ENCODE results near the gene SH3BP5.
A peak's percentile ranks its signal among the peaks of the same experiment; 100 is the strongest.

SH3BP5 gene

DNA sequence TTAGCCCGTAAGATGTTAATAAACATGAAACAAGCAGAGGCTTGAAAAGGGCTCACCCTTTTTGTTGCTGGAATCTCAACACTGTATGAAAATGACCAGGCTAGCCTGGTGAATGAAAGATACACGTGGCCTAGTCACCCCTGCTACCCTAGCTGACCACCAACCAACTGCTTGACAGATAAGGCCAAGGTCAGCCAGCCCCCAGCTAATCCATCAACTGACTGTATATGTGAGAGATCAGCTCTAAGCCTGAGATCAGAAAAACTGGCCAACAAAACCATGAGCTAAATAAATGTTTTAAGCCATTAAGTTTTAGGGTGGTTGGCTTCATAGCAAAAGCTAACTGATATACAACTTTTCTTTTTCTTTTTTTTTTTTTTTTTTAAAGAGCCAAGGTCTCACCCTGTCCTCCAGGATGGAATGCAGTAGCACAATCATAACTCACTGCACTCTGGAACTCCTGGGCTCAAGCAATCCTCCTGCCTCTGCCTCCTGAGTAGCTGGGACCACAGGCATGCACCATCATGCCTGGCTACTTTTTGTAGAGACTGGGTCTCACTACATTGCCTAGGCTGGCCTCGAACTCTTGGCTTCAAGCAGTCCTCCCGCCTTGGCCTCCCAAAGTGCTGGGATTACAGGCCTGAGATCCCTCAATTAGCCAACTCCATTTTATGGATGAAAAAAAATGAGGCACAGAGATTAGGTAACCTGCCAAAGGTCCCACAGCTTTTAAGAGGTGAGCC, 34.6 kb downstream of the SH3BP5 start:
- no peak for DNase-seq (ENCODE audit: low spot score)

GRCh38 chr3:15295506-15295905, 36.9 kb downstream of the SH3BP5 start:
- DNase-seq (ENCODE audit: low spot score): peak; percentile 67

DNA sequence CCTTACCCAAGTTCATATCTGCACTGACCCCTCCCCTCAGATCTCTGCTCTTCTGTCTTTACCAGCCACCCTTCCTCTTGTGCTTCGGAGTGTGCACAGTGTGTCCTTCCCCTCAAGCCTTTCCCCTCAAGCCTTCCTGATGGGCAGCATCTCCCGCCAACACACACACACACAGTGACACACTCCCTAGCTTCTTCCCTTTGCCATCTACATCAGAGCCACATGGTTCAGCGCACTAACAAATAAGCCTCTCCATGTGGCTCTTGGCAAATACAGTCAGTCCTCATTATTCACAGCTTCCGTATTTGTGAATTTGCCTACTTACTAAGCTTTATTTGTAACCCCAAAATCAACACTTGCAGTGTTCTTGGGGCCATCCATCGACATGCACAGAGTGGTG, 37.5 kb downstream of the SH3BP5 start:
- DNase-seq (ENCODE audit: low spot score): peak; percentile 50

GRCh38 chr3:15292765-15293522, 39.4 kb downstream of the SH3BP5 start:
- peak; percentile 70 for DNase-seq (ENCODE audit: low spot score)

GRCh38 chr3:15291589-15292541, 40.5 kb downstream of the SH3BP5 start:
- DNase-seq (ENCODE audit: low spot score): no peak

- no peak for DNase-seq (ENCODE audit: low spot score)
Observed at GRCh38 chr3:15290736-15291135, 41.6 kb downstream of the SH3BP5 start.

DNA sequence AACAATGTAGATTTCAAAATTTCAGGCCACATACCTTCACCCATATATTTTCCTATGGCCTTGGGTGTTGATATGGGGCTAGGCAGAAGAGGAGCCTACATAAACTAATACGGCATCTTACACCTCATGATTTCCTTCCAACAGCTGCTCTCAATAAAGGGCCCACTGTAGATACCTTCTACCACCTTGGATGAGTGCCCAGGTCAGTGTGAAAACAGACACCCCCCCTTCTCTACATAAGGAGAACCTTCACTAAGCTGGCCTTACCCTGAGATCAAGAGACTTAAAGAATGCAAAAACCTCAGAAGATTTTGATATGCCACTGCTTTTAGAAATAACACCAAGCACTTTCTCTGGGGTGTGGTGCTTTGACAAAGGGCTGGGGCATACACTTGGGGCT, 42.7 kb downstream of the SH3BP5 start:
- no peak for DNase-seq (ENCODE audit: low spot score)

DNA sequence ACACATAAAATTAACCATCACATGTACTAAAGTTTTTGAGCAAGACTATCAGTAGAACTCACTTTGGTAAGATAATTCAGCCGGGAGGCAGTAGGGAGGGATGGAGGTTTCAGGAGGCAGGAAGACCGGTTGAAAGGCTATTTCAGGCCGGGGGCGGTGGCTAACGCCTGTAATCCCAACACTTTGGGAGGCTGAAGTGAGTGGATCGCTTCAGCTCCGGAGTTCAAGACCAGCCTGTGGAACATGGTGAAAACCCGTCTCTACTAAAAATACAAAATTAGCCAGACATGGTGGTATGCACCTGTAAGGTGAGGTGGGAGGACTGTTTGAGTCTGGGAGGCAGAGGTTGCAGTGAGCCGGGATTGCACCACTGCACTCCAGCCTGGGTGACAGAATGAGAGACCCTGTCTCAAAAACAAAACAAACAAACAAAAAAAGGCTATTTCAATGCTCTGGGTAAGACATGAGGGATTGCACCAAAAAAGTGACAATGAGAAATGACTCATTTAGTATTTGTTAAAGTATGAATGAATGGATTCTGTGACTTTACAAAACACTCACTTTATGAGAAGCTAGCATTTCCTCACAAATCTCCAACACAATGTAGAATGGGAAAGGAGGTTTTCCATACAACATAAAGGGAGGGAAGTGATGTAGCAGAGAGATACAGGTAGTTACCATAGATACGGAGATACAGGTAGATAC, 43.9 kb downstream of the SH3BP5 start:
- no peak for DNase-seq (ENCODE audit: low spot score)

DNA sequence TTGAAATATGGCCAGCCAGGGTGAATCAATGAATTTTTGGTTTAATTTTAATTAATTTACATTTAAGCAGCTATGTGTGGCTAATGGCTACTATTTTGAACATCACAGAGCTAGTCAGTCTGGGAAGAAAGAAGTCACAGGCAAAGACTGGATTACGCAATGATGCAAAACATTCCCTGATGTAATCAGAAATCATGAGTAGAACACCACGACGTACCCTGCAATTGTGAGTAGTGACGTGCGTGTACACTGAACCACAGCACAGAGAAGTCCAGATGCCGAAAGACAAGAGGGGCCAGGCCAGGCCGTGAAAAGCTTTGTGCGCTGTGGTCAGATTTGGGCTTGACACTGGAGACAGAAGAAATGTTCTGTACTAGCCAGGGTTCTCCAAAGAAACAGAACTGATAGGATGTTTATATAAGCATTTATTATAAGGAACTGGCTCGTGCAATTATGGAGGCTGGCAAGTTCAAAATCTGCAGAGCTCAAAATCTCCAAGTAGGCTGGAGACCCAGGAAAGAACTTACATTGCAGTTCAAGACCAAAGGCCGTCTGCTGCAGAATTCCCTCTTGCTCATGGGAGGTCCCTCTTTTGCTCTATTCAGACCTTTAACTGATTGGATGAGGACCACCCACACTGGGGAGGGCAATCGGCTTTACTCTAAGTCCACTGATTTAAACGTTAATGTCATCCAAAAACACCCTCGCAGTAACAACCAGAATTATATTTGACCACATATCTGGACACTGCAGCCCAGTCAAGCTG, 44.6 kb downstream of the SH3BP5 start:
- DNase-seq (ENCODE audit: low spot score): no peak

DNA sequence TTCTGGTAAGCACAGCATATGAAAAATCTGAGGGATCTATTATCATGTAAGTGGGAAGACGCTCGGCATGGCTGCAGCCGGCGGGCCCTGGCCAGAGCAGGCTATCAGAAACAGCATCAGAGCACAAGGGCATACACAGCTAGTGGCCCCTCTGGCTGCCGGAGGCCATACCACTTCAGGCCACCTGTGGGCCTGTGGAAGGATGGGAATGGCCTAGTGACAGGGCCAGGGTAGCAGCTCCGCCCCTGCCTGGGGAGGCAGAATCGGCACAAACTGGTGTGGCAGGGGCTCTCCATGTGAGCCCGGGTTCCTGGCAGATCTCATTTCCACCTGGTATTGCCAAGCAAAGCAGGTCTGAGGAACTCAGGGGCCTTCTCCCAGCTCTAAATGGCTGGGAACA, 46.4 kb downstream of the SH3BP5 start:
- no peak for DNase-seq (ENCODE audit: low spot score)

DNA sequence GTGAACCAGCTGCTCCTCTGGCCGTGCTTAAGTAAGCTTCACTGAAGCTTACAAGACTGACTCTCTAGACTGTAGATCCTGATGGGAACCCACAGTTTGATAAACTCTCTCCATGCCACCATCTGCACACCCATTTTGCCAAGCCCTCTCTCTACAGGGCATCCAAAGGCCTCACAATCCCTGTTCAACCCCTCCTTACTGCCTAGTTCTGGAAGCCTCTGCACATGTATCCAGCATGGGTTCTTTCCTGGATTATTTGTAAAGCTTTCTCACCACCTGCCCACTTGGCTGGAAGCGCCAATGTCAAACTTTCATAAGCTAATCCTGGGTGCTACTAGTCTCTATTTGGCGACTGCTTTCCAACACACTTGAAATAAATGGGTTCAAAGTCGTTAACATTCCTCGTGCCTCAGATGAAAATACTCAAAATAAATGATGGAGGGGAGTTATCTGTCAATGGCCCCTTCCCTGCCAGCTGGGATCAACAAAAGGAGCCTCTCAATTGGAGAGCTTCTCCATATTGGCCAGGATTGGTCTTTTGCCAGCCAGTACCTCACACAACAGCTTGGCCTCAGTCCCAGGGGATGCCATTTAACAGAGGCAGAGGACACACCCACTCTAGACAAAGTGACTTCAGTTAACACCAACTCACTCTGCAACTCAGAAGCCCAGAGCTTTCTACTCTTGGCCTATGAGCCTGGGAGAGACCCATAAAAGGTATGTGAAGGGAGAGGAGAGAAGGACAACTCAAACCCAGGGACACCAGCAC, 48.1 kb downstream of the SH3BP5 start:
- peak; percentile 14 for DNase-seq (ENCODE audit: low spot score)

DNA sequence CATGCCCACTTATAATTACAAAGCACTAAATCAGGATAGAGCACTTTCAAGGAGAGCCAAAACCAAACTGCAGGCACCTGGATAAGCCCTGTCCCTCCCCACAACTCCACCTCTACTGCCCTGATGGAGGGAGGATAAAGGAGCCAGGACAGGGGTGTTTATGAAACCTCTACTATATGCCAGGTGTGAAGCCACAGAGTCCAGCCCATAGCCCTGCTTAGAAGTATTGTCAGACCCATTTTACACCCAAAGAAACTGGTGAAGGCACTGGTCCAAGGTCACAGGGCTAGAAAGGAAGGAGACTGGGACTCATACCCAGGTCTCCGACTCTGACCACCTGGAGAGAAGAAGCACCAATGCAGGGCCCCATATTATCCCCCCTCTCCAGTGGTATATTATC, 48.7 kb downstream of the SH3BP5 start:
- DNase-seq (ENCODE audit: low spot score): no peak

DNA sequence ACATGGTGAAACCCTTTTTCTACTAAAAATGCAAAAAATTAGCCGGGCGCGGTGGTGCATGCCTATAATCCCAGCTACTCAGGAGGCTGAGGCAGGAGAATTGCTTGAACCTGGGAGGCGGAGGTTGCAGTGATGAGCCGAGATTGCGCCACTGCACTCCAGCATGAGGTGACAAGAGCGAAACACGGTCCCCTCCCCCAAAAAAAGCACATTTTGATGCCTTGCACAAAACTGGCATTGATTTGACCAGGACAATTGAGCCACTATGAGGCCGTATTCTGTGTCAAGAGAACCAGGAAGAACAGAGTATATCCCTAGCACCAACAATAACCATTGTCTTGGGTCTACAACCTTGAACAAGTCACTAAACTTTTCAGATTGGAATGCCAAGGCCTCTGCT, 50.6 kb downstream of the SH3BP5 start:
- DNase-seq (ENCODE audit: low spot score): no peak

DNA sequence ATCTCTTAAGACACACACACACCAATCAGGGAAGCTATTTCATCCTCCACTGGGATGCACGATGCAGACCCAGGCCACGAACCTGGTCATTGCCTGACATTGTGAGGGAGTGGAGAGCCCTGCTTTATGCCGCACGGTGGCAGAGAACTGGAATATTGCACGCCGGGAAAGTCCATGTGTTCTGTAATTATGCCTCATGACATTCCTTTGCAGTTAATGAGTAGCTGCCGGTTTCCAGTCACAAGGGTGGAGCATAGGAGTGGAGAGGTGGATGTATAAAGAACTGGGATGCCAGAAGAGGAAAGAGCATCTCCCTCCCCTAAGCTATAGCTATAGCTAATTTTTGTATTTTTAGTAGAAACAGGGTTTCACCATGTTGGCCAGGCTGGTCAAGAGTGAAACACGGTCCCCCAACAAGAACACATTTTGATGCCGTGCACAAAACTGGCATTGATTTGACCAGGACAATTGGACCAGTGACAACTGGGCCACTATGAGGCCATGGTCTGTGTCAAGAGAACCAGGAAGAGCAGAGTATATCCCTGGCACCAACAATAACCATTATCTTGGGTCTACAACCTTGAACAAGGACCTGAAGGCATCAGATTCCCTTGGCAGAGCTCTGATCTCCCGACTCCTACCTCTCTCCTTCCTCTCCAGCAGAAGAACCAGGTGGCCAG, 51.4 kb downstream of the SH3BP5 start:
- peak; percentile 78 for DNase-seq (ENCODE audit: low spot score)

GRCh38 chr3:15279671-15280402, 52.5 kb downstream of the SH3BP5 start:
- DNase-seq (ENCODE audit: low spot score): no peak

GRCh38 chr3:15279205-15279604, 53.2 kb downstream of the SH3BP5 start:
- no peak for DNase-seq (ENCODE audit: low spot score)

DNA sequence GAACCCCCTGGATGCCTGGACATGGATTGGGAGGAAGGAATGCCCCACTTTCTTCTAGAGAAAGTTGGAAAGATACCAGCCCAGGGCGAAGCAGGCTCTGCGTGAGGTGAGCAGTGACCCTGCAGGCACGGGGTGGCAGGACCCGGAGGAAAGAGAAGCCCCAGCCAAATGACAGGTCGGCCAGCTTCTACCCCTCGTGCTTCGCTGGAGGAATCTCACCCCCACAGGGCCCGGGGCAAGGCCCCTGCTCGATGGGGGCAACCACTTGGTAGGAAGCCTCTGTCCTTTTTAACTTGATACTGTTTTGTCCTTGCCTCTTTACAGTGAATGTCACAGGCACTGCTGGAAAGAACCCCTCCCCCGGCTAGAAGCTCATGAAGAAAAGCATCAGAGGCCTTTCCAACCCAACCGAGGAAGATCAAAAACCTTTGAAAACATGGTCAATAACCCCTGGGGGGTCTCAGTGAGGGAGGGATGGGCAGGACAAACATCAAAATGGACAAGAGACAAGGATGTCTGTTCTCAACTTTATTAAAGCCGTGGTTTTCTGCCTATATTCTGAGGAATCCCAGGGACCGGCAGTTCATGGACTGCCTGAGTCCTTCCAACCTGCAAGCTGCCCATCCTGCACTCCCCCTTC, 54.4 kb downstream of the SH3BP5 start:
- no peak for DNase-seq (ENCODE audit: low spot score)

DNA sequence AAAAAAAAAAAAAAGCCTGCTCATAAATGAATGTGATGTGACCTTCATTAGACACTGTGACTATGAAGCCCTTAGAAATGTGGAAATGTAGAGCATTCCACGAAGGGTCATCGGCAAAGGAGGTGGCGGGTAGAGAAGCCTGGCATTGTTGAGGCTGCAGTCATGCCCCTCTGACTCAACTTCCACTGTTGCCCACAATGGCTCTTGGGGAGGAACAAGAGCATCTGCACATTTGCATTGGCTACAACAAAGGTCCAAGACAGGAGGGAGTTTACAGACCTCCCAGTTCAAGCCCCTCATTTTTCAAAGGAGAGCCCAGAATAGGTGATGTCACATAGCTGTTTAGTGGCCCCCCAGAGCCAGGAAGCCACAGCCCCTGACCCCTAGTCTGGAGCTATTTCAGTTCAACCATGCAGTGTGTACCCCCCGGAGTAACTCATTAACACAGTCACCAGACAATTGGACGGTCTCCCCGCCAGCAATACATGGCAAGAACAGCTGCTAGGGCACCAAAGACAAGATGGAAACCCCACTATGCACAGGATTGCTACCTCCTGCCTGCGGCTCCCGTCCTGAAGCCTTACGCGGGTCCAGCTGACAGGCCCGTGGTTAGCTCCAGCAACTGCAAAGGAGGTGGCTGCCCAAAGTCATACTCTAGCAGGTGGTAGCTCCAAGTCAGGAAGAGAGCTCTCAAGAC, 56.2 kb downstream of the SH3BP5 start:
- DNase-seq (ENCODE audit: low spot score): peak; percentile 65
